Measurements from ENCODE around the gene APBB2. TPM values are rescaled to one million over a fixed set of nuclear protein-coding genes. Genes with fewer than 3 reads are reported as not detected.
A peak's percentile ranks its signal among the peaks of the same experiment; 100 is the strongest.

Gene APBB2
- total RNA-seq, 1 experiment from 2014 or later: 46.0 TPM

DNA sequence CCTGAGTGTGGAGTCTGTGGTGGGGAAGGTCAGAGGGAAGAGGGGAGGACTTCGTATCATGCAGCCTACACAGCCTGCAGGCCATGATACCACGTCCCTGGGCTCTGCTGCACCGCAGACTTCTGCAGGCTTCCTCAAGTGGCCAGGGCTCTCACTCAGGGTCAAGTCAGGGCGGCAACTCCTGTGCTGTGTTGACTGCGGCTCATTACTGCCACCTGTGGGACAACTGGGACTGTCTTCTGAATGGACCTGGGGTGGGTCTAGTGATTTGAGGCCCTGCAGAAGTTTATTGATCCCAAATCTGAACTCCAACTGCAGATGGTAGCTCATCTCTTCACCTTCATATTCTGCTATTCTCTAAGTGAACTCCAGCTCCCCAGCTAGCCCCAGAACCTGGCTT is 297.5 kb downstream of the APBB2 start:
- Histone ChIP-seq H3K79me2 (ENCODE audit: low read depth) (no peaks in the 10 kb centered on the region), H3K9me3 (ENCODE audit: insufficient read depth, low read depth) (no peaks in the 10 kb centered on the region), H3K4me2 (no peak overlapping the region), H4K20me1 (ENCODE audit: insufficient read depth) (no peaks in the 10 kb centered on the region), H2AFZ (no peak overlapping the region), H3K4me1 (replicated peaks; ENCODE audit: insufficient read depth) (no peaks in the 10 kb centered on the region), H3K27me3 (ENCODE audit: insufficient read depth, low read depth) (no peaks in the 10 kb centered on the region), H3K4me3 (no peak overlapping the region), H3K27ac (no peak overlapping the region), H3F3A (ENCODE audit: insufficient read depth, low read depth) (no peaks in the 10 kb centered on the region), H3K36me3 (ENCODE audit: low read depth) (no peaks in the 10 kb centered on the region), H3K9me2 (ENCODE audit: insufficient read depth) (no peaks in the 10 kb centered on the region)
- TF ChIP-seq EZH2 (IDR thresholded peaks at IDR 0.05; ENCODE audit: low read depth): no peak
- TF ChIP-seq, protein P1, sequence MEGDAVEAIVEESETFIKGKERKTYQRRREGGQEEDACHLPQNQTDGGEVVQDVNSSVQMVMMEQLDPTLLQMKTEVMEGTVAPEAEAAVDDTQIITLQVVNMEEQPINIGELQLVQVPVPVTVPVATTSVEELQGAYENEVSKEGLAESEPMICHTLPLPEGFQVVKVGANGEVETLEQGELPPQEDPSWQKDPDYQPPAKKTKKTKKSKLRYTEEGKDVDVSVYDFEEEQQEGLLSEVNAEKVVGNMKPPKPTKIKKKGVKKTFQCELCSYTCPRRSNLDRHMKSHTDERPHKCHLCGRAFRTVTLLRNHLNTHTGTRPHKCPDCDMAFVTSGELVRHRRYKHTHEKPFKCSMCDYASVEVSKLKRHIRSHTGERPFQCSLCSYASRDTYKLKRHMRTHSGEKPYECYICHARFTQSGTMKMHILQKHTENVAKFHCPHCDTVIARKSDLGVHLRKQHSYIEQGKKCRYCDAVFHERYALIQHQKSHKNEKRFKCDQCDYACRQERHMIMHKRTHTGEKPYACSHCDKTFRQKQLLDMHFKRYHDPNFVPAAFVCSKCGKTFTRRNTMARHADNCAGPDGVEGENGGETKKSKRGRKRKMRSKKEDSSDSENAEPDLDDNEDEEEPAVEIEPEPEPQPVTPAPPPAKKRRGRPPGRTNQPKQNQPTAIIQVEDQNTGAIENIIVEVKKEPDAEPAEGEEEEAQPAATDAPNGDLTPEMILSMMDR (conservative IDR thresholded peaks at IDR 0.05): peak; percentile 49; the same call in 1 of the 2 replicates
- DNase-seq: peak in 1 of 2 experiments; percentile 34
- intact Hi-C loops (cut with micrococcal nuclease; ENCODE audit: unreplicated experiment): no loop called here
- no TSS peak for BruUV-seq (replicated peaks)
- ChIA-PET POLR2A (ENCODE audit: unreplicated experiment) (no interaction called here), CTCF (no interaction called here)

DNA sequence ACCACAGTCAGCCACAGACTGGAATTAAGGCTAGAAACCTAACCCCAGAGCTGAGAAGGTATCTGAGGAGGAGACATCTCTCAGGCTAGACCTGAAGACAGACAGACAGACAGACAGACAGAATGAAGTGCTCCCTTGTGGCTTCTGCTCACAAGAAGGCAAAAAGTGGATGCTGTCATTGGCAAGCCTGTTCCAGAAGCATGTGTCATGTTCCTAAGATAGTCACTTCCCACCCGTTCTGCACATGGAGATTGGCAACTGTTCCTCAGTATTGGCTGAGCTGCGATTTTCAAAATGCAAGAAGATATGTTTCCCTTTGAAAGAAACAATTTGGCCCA is 298.2 kb downstream of the APBB2 start:
- CTCF ChIA-PET: no interaction called here

GRCh38 chr4:40915318-40916217 is 298.8 kb downstream of the APBB2 start:
- no peak for TF ChIP-seq EZH2 (IDR thresholded peaks at IDR 0.05; ENCODE audit: low read depth)
- TF ChIP-seq, protein P1 (conservative IDR thresholded peaks at IDR 0.05): no peak
- Histone ChIP-seq H3K36me3 (ENCODE audit: low read depth) (no peaks in the 10 kb centered on the region), H3K79me2 (ENCODE audit: low read depth) (no peaks in the 10 kb centered on the region), H3K27me3 (ENCODE audit: insufficient read depth, low read depth) (no peaks in the 10 kb centered on the region), H3K4me1 (replicated peaks; ENCODE audit: insufficient read depth) (no peaks in the 10 kb centered on the region), H3K4me2 (no peak overlapping the region), H3K9me3 (ENCODE audit: insufficient read depth, low read depth) (no peaks in the 10 kb centered on the region), H3K27ac (no peak overlapping the region), H3K4me3 (no peak overlapping the region), H4K20me1 (ENCODE audit: insufficient read depth) (no peaks in the 10 kb centered on the region), H2AFZ (no peak overlapping the region), H3K9me2 (ENCODE audit: insufficient read depth) (no peaks in the 10 kb centered on the region), H3F3A (ENCODE audit: insufficient read depth, low read depth) (no peaks in the 10 kb centered on the region)
- ChIA-PET CTCF (no interaction called here), POLR2A (ENCODE audit: unreplicated experiment) (interaction anchor here (0.6 kb wide), 1 partner anchor 948 kb away, joined by 16 read pairs; no protein-coding TSS in a partner anchor)
- BruUV-seq (replicated peaks): no TSS peak
- intact Hi-C loops (cut with micrococcal nuclease; ENCODE audit: unreplicated experiment): no loop called here
- no peak for DNase-seq

More for the DNA sequence above, 298.2 kb downstream of the APBB2 start:
- Histone ChIP-seq H3K4me3 (no peak overlapping the region), H3K79me2 (ENCODE audit: low read depth) (no peaks in the 10 kb centered on the region), H3K9me2 (ENCODE audit: insufficient read depth) (no peaks in the 10 kb centered on the region), H3K4me1 (replicated peaks; ENCODE audit: insufficient read depth) (no peaks in the 10 kb centered on the region), H4K20me1 (ENCODE audit: insufficient read depth) (no peaks in the 10 kb centered on the region), H3K27ac (no peak overlapping the region), H3K36me3 (ENCODE audit: low read depth) (no peaks in the 10 kb centered on the region), H2AFZ (no peak overlapping the region), H3K4me2 (no peak overlapping the region), H3K9me3 (ENCODE audit: insufficient read depth, low read depth) (no peaks in the 10 kb centered on the region), H3F3A (ENCODE audit: insufficient read depth, low read depth) (no peaks in the 10 kb centered on the region), H3K27me3 (ENCODE audit: insufficient read depth, low read depth) (no peaks in the 10 kb centered on the region)
- TF ChIP-seq EZH2 (IDR thresholded peaks at IDR 0.05; ENCODE audit: low read depth): no peak
- TF ChIP-seq, protein P1 (conservative IDR thresholded peaks at IDR 0.05): no peak
- POLR2A ChIA-PET (ENCODE audit: unreplicated experiment): no interaction called here
- BruUV-seq (replicated peaks): no TSS peak
- no peak for DNase-seq
- intact Hi-C loops (cut with micrococcal nuclease; ENCODE audit: unreplicated experiment): no loop called here
